HG03175 (cell line): ENCODE data around the gene AASDH.

Source experiments
- ATAC-seq: cut with Tn5 transposase; IDR thresholded peaks from one replicate; pipeline ENCODE4 v1.9.1; 2021; ENCODE audit warnings: mild to moderate bottlenecking, moderate library complexity; ENCODE audit not compliant: unreplicated experiment

Gene AASDH

DNA sequence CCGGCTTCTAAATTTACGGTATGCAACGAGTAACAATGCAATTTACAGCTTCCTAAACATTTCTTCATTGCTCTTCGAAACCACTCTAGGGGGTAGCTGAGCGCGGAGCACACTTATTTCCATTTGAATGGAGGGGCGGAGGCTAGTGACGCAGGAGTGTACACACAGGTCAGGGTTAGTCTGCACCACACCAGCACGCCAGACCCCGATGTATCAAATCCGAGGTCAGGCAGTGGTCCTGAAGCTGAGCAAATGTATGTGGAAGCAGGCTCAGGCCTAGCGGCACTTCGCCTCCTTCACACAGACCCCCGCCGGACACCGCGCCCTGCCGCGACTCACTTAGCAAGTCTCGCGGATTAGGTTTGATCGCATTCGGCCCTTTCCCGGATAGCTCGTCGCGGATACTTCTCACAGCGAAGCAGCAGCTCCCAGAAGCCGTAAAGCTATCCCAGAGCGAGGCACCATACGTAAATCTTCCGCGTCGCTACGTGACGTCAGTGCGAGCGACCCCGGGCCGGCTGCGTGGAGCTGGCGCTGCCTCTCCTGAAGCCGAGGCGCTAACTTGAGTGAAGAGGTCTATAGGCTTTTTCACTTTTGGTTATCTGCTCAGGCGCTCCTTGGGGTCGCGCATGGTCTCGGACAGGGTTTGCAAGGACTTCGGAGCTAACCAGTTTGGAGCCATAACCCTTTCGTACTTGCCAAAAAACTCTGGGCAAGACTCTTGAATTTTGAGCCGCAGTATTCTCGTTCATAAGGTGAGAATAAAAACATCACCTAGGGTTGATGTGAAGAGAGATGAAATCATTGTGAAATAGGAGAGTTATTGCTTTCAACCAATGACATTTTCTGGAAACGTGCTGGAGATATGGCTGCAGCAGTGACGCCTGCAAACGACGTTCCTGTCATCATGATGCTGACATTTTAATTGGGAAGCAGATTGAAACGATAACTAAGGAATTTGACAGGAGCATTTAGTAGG, at the start of gene AASDH:
Gene AASDH (minus strand): TSS at position 469 of the 979 bp plus-strand sequence. CDS start 3,192 bp downstream, outside the sequence.
- peak; percentile 95 for ATAC-seq

DNA sequence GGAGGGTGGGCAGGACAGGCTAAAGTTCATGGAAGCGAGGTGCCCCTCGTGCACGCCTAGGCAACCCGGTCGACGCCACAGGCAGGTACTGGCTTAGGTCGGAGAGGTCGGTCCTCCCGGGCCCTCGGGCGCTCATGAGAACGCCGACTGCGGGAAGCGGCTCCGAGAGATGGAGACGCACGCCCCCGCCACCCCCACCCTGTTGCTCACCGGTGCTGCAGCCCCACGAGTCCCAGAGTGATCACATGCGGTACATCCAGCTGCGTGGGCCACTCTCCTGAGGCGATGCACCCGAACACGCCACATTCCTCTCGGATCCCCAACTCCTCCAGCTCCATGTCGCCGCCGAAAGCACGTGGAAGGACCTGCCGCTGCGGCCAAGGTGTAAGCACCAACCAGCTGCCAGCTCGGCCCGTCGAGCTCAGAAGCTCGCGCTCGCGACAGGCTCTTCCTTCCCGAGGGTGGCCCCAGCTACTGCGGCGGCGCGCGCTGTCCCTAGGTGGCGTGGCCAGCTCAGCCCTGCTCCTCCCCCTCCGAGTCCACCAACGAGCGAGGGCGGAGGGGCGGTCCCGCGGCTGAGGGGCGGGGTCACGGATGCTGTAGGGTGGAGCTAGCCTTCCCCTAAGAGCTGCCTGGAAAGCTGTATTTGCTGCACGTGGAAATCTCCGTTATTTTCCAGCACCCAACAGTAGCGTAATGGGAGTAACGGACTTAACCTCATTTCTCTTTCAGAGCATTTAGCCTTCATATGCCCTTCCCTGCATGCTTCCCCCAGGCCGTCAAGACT, 48.0 kb upstream of the AASDH start, which contains the start of gene PPAT:
Gene PPAT (minus strand): TSS at position 476 of the 787 bp plus-strand sequence. CDS start 138 bp downstream, at position 338.
- ATAC-seq = peak; percentile 77

- ATAC-seq = peak; percentile 25
These were observed 47.4 kb upstream of the AASDH start for GRCh38 chr4:56434599-56435139.

- ATAC-seq = no peak
These were observed 46.0 kb upstream of the AASDH start for GRCh38 chr4:56433280-56433679.

- no peak for ATAC-seq
These were observed 42.9 kb upstream of the AASDH start for GRCh38 chr4:56430203-56430602.

DNA sequence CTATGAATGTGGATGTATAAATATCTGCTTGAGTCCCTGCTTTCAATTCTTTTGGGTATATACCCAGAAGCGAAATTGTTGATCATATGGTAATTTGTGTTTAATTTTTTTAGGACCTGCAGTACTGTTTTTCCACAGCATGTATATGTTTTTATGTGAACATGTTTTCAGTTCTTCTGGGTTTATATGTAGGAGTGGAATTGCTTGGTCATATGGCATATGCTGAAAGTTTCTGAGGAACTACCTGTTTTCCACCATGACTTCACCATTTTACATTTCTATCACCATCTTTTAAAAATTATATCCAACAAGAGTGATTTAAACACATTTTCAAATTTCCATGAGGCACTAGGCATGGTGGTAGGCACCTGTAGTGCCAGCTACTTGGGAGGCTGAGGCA, 39.9 kb upstream of the AASDH start:
- ATAC-seq = no peak

DNA sequence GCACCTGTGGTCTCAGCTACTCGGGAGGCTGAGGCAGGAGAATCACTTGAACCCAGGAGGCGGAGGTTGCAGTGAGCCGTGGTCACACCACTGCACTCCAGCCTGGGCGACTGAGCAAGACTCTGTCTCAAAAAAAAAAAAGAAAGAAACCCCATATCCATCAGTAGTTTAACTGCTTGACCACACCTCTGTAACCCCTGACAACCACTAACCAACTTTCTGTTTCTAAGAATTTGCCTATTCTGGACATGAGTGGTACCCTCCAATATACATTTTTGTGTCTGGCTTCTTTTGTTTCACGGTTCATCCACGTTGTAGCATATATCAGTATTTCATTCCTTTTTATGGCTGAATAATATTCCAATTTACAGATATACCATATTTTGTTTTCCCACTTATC, 39.0 kb upstream of the AASDH start:
- peak; percentile 93 for ATAC-seq

DNA sequence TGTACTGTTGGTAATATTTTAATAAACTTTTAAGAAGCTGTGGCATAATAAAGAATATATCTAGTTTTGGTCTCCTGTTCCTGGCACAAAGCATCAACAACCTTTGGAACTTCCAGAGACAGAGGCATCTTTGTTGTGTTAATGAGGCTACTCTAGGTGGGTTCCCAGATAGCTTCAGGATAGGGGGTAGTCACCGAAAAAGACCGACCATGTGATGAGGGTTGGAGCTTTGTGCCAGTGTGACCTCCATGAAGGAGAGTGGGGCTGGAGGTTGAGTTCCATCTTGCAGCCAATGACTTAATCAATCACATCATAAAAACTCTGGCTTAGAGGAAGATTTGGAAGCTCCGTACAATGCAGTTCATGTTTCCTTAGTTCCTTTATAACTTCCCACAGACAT, 38.2 kb upstream of the AASDH start:
- ATAC-seq = no peak

- no peak for ATAC-seq
These were observed 37.6 kb upstream of the AASDH start for GRCh38 chr4:56424697-56425514.

DNA sequence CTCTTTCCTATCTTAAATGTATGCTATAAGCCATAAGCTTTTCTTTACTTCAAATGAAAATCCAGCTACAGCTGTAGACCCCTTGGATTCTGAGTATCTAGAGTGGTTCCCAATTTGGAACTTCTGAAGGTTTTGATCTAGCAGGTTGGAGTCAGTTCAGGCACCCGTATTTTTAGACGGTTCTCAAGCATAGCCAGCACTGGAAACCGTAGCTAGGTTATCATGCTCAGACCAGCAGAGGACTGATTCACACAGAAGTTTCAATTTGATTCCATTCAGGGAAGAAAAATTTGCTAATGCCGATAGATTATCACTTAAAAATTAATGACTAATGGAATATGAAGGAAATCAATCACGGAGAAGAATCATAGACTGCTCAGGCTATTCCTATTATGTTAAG, 36.9 kb upstream of the AASDH start:
- no peak for ATAC-seq

GRCh38 chr4:56417396-56417795, 30.1 kb upstream of the AASDH start:
- no peak for ATAC-seq

DNA sequence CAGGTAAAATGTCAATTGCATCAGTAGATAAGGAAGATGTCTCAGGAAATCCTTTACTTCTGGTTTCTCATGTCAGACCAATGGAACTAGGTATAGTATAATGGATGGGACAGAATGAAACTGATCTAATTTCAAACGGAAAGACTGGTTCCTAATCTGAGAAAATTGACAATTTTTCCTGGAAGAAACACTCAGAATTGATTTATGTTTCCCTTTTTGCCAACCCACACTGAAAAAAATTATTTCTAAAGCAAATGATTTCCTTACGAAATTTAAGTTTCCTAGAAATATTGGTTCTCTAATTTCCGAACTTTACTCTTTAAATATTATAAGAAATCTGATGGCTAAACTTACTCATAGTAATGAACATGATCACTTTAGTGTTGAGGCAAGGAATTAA, 29.1 kb upstream of the AASDH start:
- no peak for ATAC-seq

GRCh38 chr4:56414135-56414670, 26.9 kb upstream of the AASDH start:
- no peak for ATAC-seq

GRCh38 chr4:56410247-56411062, 23.2 kb upstream of the AASDH start:
- no peak for ATAC-seq

DNA sequence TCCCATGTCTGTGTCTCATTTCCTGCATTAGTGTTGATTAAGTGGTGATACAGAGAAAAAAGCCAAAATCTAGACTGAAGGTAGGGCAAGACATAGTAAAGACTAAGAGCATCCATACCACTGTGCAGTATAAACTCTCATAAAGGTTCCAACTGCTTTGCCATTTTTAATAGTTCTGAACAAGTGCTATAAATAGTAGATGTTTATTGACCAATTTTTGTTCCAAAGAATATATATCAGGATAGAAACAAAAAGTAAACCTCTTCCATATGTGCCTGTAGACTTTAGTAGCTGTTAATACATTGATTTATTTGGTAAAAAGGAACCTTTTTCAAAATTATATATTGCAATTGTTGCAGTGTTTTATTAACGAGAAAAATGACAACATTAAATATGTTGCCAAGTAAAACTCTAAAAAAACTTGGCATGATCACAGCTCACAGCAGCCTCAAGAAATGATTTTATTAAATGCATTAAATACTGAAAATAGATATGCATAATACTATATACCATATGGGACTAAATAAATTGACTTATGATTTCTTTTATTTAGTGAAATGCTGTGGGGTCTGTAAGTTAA, 22.3 kb upstream of the AASDH start:
- ATAC-seq = no peak

GRCh38 chr4:56408978-56409377, 21.7 kb upstream of the AASDH start:
- no peak for ATAC-seq

GRCh38 chr4:56406151-56406550, 18.9 kb upstream of the AASDH start:
- ATAC-seq = no peak

- ATAC-seq = no peak
These were observed 17.7 kb upstream of the AASDH start for GRCh38 chr4:56405016-56405415.

GRCh38 chr4:56400560-56400959, 13.3 kb upstream of the AASDH start:
- no peak for ATAC-seq
